ENCODE results near the gene FBLN5.
"Not testable (repeated sequence)": the region's sequence is repeated elsewhere in the genome, so short reads cannot be mapped to it uniquely, and the experiment has no call there.

The FBLN5 gene

GRCh38 chr14:91854327-91854934 is 93.1 kb downstream of the FBLN5 start:
- Histone ChIP-seq H3K36me3 (ENCODE audit: control insufficient read depth, insufficient read depth, low read length) (no peaks in the 10 kb centered on the region), H3K9ac (ENCODE audit: low read depth, low read length) (no peak overlapping the region), H3K4me1 (ENCODE audit: control insufficient read depth, insufficient read depth, low read length) (peaks cover 16% of the 10 kb centered on the region), H3K27me3 (ENCODE audit: control insufficient read depth, insufficient read depth, low read length) (no peaks in the 10 kb centered on the region), H3K9me3 (ENCODE audit: control insufficient read depth, insufficient read depth, low read length) (no peaks in the 10 kb centered on the region), H3K27ac (ENCODE audit: low read depth, low read length) (no peak overlapping the region), H3K4me3 (ENCODE audit: low read depth, low read length) (no peak overlapping the region)

- no peaks in the 10 kb centered on the region for H3K36me3 ChIP-seq (ENCODE audit: control insufficient read depth, insufficient read depth, low read length)
- H3K9me3 ChIP-seq (ENCODE audit: control insufficient read depth, insufficient read depth, low read length) = no peaks in the 10 kb centered on the region
- H3K4me1 ChIP-seq (ENCODE audit: control insufficient read depth, insufficient read depth, low read length) = peaks cover 7% of the 10 kb centered on the region; the same call in 1 of the 2 replicates
- H3K27ac ChIP-seq (ENCODE audit: low read depth, low read length) = no peak overlapping the region
- H3K9ac ChIP-seq (ENCODE audit: low read depth, low read length) = no peak overlapping the region
- H3K4me3 ChIP-seq (ENCODE audit: low read depth, low read length) = no peak overlapping the region
- no peaks in the 10 kb centered on the region for H3K27me3 ChIP-seq (ENCODE audit: control insufficient read depth, insufficient read depth, low read length)
These were observed 95.9 kb downstream of the FBLN5 start for GRCh38 chr14:91851563-91851962.

DNA sequence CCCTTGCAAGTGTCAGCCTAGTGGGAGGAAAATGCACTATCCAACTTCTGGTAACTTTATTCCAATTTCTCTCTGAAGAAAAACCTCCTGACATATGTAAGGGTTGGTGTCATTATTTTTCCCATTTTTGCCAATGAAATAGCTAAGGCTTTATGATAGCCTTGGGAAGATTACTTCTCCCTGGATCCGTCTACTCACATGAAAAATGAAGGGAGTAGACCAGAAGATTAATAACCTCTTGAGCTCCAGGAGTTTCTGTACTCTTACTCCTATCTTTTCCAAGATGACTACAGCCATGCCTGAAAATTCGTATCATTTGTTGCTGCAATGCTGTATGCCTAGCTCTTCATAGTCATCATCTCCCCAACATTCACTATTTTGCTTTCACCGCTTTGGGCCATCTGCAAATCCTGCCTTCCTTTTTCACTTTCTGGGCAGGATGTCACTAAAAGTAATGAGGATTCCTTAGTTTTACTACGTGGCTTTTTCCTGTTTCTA is 98.9 kb downstream of the FBLN5 start:
- Histone ChIP-seq H3K36me3 (ENCODE audit: control insufficient read depth, insufficient read depth, low read length) (no peaks in the 10 kb centered on the region), H3K27ac (ENCODE audit: low read depth, low read length) (no peak overlapping the region), H3K9me3 (ENCODE audit: control insufficient read depth, insufficient read depth, low read length) (no peaks in the 10 kb centered on the region), H3K4me3 (ENCODE audit: low read depth, low read length) (no peak overlapping the region), H3K27me3 (ENCODE audit: control insufficient read depth, insufficient read depth, low read length) (no peaks in the 10 kb centered on the region), H3K4me1 (ENCODE audit: control insufficient read depth, insufficient read depth, low read length) (no peaks in the 10 kb centered on the region), H3K9ac (ENCODE audit: low read depth, low read length) (no peak overlapping the region)

GRCh38 chr14:91847693-91848092 is 99.8 kb downstream of the FBLN5 start:
- H3K27ac ChIP-seq (ENCODE audit: low read depth, low read length) = no peak overlapping the region
- no peaks in the 10 kb centered on the region for H3K4me1 ChIP-seq (ENCODE audit: control insufficient read depth, insufficient read depth, low read length)
- H3K9ac ChIP-seq (ENCODE audit: low read depth, low read length) = no peak overlapping the region
- H3K27me3 ChIP-seq (ENCODE audit: control insufficient read depth, insufficient read depth, low read length) = no peaks in the 10 kb centered on the region
- no peak overlapping the region for H3K4me3 ChIP-seq (ENCODE audit: low read depth, low read length)
- H3K9me3 ChIP-seq (ENCODE audit: control insufficient read depth, insufficient read depth, low read length) = no peaks in the 10 kb centered on the region
- no peaks in the 10 kb centered on the region for H3K36me3 ChIP-seq (ENCODE audit: control insufficient read depth, insufficient read depth, low read length)

- Histone ChIP-seq H3K36me3 (ENCODE audit: control insufficient read depth, insufficient read depth, low read length) (no peaks in the 10 kb centered on the region), H3K4me3 (ENCODE audit: low read depth, low read length) (no peak overlapping the region), H3K9ac (ENCODE audit: low read depth, low read length) (no peak overlapping the region), H3K27ac (ENCODE audit: low read depth, low read length) (no peak overlapping the region), H3K4me1 (ENCODE audit: control insufficient read depth, insufficient read depth, low read length) (no peaks in the 10 kb centered on the region), H3K9me3 (ENCODE audit: control insufficient read depth, insufficient read depth, low read length) (no peaks in the 10 kb centered on the region), H3K27me3 (ENCODE audit: control insufficient read depth, insufficient read depth, low read length) (no peaks in the 10 kb centered on the region)
These were observed 101.8 kb downstream of the FBLN5 start for GRCh38 chr14:91845652-91846051.

DNA sequence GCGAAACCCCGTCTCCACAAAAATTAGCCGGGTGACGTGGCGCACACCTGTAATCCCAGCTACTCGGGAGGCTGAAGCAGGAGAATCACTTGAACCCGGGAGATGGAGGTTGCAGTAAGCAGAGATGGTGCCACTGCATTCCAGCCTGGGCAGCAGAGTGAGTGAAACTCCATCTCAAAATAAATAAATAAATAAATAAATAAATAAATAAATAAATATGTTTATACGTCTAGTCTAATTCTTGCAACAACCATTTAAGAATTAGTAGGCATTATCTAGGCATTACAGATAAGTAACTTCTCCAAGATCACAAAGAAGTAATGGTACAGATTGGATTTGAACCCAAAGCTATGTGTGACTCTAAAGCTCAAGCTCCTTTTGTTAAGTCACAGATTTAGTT is 102.4 kb downstream of the FBLN5 start:
- H3K36me3 ChIP-seq (ENCODE audit: control insufficient read depth, insufficient read depth, low read length); H3K4me1 ChIP-seq (ENCODE audit: control insufficient read depth, insufficient read depth, low read length); H3K27ac ChIP-seq (ENCODE audit: low read depth, low read length); H3K9ac ChIP-seq (ENCODE audit: low read depth, low read length); H3K4me3 ChIP-seq (ENCODE audit: low read depth, low read length); H3K27me3 ChIP-seq (ENCODE audit: control insufficient read depth, insufficient read depth, low read length); H3K9me3 ChIP-seq (ENCODE audit: control insufficient read depth, insufficient read depth, low read length): not testable (repeated sequence)

- Histone ChIP-seq H3K4me3 (ENCODE audit: low read depth, low read length) (no peak overlapping the region), H3K27ac (ENCODE audit: low read depth, low read length) (no peak overlapping the region), H3K36me3 (ENCODE audit: control insufficient read depth, insufficient read depth, low read length) (no peaks in the 10 kb centered on the region), H3K9me3 (ENCODE audit: control insufficient read depth, insufficient read depth, low read length) (no peaks in the 10 kb centered on the region), H3K27me3 (ENCODE audit: control insufficient read depth, insufficient read depth, low read length) (no peaks in the 10 kb centered on the region), H3K9ac (ENCODE audit: low read depth, low read length) (no peak overlapping the region), H3K4me1 (ENCODE audit: control insufficient read depth, insufficient read depth, low read length) (no peaks in the 10 kb centered on the region)
These were observed 103.5 kb downstream of the FBLN5 start for GRCh38 chr14:91844029-91844428.

- Histone ChIP-seq H3K27me3 (ENCODE audit: control insufficient read depth, insufficient read depth, low read length) (no peaks in the 10 kb centered on the region), H3K27ac (ENCODE audit: low read depth, low read length) (no peak overlapping the region), H3K4me3 (ENCODE audit: low read depth, low read length) (no peak overlapping the region), H3K9me3 (ENCODE audit: control insufficient read depth, insufficient read depth, low read length) (no peaks in the 10 kb centered on the region), H3K36me3 (ENCODE audit: control insufficient read depth, insufficient read depth, low read length) (no peaks in the 10 kb centered on the region), H3K9ac (ENCODE audit: low read depth, low read length) (no peak overlapping the region), H3K4me1 (ENCODE audit: control insufficient read depth, insufficient read depth, low read length) (no peaks in the 10 kb centered on the region)
These were observed 104.1 kb downstream of the FBLN5 start for GRCh38 chr14:91843437-91843836.

DNA sequence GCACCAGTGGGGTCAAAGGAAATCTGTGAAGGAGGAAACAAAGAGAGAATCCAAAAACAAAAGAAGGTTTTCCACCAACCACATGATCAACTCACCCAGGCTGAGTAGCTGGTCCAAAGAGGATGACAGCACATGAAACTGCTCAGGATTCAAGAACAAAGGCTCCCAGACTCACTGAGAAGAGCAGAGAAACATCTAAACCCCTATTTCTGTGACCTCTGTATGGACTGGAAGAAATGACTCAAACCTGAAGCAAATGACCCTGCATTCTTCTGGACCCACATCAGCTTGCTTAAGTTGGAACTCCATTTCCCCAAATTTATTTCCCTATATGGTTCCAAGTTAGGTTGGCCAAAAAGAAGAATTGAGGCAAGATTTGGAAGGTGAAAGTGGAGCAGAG is 106.4 kb downstream of the FBLN5 start:
- Histone ChIP-seq H3K9ac (ENCODE audit: low read depth, low read length) (no peak overlapping the region), H3K4me1 (ENCODE audit: control insufficient read depth, insufficient read depth, low read length) (peaks cover 5% of the 10 kb centered on the region), H3K4me3 (ENCODE audit: low read depth, low read length) (no peak overlapping the region), H3K27me3 (ENCODE audit: control insufficient read depth, insufficient read depth, low read length) (no peaks in the 10 kb centered on the region), H3K36me3 (ENCODE audit: control insufficient read depth, insufficient read depth, low read length) (no peaks in the 10 kb centered on the region), H3K9me3 (ENCODE audit: control insufficient read depth, insufficient read depth, low read length) (no peaks in the 10 kb centered on the region), H3K27ac (ENCODE audit: low read depth, low read length) (no peak overlapping the region)

GRCh38 chr14:91839749-91840148 is 107.7 kb downstream of the FBLN5 start:
- no peak overlapping the region for H3K27ac ChIP-seq (ENCODE audit: low read depth, low read length)
- H3K4me1 ChIP-seq (ENCODE audit: control insufficient read depth, insufficient read depth, low read length) = peaks cover 14% of the 10 kb centered on the region
- peaks cover 5% of the 10 kb centered on the region; the same call in 1 of the 2 replicates for H3K27me3 ChIP-seq (ENCODE audit: control insufficient read depth, insufficient read depth, low read length)
- H3K9ac ChIP-seq (ENCODE audit: low read depth, low read length) = no peak overlapping the region
- no peak overlapping the region for H3K4me3 ChIP-seq (ENCODE audit: low read depth, low read length)
- H3K9me3 ChIP-seq (ENCODE audit: control insufficient read depth, insufficient read depth, low read length) = no peaks in the 10 kb centered on the region
- H3K36me3 ChIP-seq (ENCODE audit: control insufficient read depth, insufficient read depth, low read length) = no peaks in the 10 kb centered on the region

- Histone ChIP-seq H3K4me1 (ENCODE audit: control insufficient read depth, insufficient read depth, low read length) (peaks cover 24% of the 10 kb centered on the region), H3K27ac (ENCODE audit: low read depth, low read length) (no peak overlapping the region), H3K27me3 (ENCODE audit: control insufficient read depth, insufficient read depth, low read length) (peaks cover 5% of the 10 kb centered on the region; the same call in 1 of the 2 replicates), H3K9me3 (ENCODE audit: control insufficient read depth, insufficient read depth, low read length) (no peaks in the 10 kb centered on the region; the same call in 1 of the 2 replicates), H3K4me3 (ENCODE audit: low read depth, low read length) (peak overlapping the region; percentile 76), H3K36me3 (ENCODE audit: control insufficient read depth, insufficient read depth, low read length) (no peaks in the 10 kb centered on the region), H3K9ac (ENCODE audit: low read depth, low read length) (peak overlapping the region; percentile 46; the same call in 1 of the 2 replicates)
These were observed 110.4 kb downstream of the FBLN5 start for GRCh38 chr14:91837076-91837475.
